Activated naive CD8-positive, alpha-beta T cell treated with anti-CD3 and anti-CD28 coated beads for 36 hours (primary cell): Measurements from ENCODE around the gene MANEAL. TPM values are rescaled to one million over a fixed set of nuclear protein-coding genes. Genes with fewer than 3 reads are reported as not detected.
A peak's percentile ranks its signal among the peaks of the same experiment; 100 is the strongest.

ENCODE experiments used
- DNase-seq: peaks from one replicate; pipeline ENCODE4 v3.0.0; 2021
- H3K27ac Mint-ChIP-seq: one replicate; pipeline ENCODE4 v1.8.0; 2022; ENCODE audit warnings: mild to moderate bottlenecking, moderate library complexity, mixed read lengths
- H3K27me3 Mint-ChIP-seq: one replicate; pipeline ENCODE4 v1.8.0; 2022; ENCODE audit warnings: mild to moderate bottlenecking, mixed read lengths
- H3K36me3 Mint-ChIP-seq: one replicate; pipeline ENCODE4 v1.8.0; 2021; ENCODE audit warnings: mild to moderate bottlenecking, mixed read lengths
- H3K4me1 Mint-ChIP-seq: one replicate; pipeline ENCODE4 v1.8.0; 2021; ENCODE audit warnings: mixed read lengths
- H3K4me3 Mint-ChIP-seq: one replicate; pipeline ENCODE4 v1.8.0; 2022; ENCODE audit warnings: mild to moderate bottlenecking, moderate library complexity, mixed read lengths
- H3K9me3 Mint-ChIP-seq: one replicate; pipeline ENCODE4 v1.8.0; 2022; ENCODE audit warnings: mixed read lengths
- total RNA-seq, 2 experiments: library from RNA; stranded (reverse); gene quantifications; one replicate each; pipeline ENCODE4 v1.2.3, GENCODE V29; 2021

The MANEAL gene
- total RNA-seq, 2 experiments from 2014 or later = 1.5 TPM

GRCh38 chr1:37831809-37832208 is 38.2 kb downstream of the MANEAL start:
- H3K27me3 Mint-ChIP-seq = no peaks in the 10 kb centered on the region

GRCh38 chr1:37836788-37837187 is 43.1 kb downstream of the MANEAL start:
- H3K27me3 Mint-ChIP-seq = no peaks in the 10 kb centered on the region
- H3K4me1 Mint-ChIP-seq = no peaks in the 10 kb centered on the region
- H3K9me3 Mint-ChIP-seq = no peaks in the 10 kb centered on the region
- no peak overlapping the region for H3K4me3 Mint-ChIP-seq
- H3K36me3 Mint-ChIP-seq = peaks cover 12% of the 10 kb centered on the region
- DNase-seq = no peak
- no peak overlapping the region for H3K27ac Mint-ChIP-seq

More at GRCh38 chr1:37831809-37832208, 38.2 kb downstream of the MANEAL start:
- peaks cover under 1% of the 10 kb centered on the region for H3K4me1 Mint-ChIP-seq
- H3K36me3 Mint-ChIP-seq = peaks cover 15% of the 10 kb centered on the region
- H3K9me3 Mint-ChIP-seq = no peaks in the 10 kb centered on the region
- DNase-seq = no peak
- no peak overlapping the region for H3K4me3 Mint-ChIP-seq
- no peak overlapping the region for H3K27ac Mint-ChIP-seq

- Mint-ChIP-seq H3K27me3 (no peaks in the 10 kb centered on the region), H3K4me1 (peaks cover 11% of the 10 kb centered on the region), H3K27ac (no peak overlapping the region), H3K9me3 (no peaks in the 10 kb centered on the region), H3K36me3 (peaks cover 4% of the 10 kb centered on the region), H3K4me3 (no peak overlapping the region)
- no peak for DNase-seq
Observed at GRCh38 chr1:37839676-37840075, 46.0 kb downstream of the MANEAL start.

- Mint-ChIP-seq H3K9me3 (no peaks in the 10 kb centered on the region), H3K27me3 (no peaks in the 10 kb centered on the region), H3K36me3 (peaks cover 4% of the 10 kb centered on the region), H3K4me3 (no peak overlapping the region), H3K27ac (no peak overlapping the region), H3K4me1 (peaks cover 19% of the 10 kb centered on the region)
- no peak for DNase-seq
Observed at GRCh38 chr1:37840711-37841110, 47.1 kb downstream of the MANEAL start.

- Mint-ChIP-seq H3K4me1 (peaks cover 27% of the 10 kb centered on the region), H3K27ac (no peak overlapping the region), H3K4me3 (no peak overlapping the region), H3K27me3 (no peaks in the 10 kb centered on the region), H3K36me3 (peaks cover 3% of the 10 kb centered on the region), H3K9me3 (no peaks in the 10 kb centered on the region)
- no peak for DNase-seq
Observed at GRCh38 chr1:37841652-37842051, 48.0 kb downstream of the MANEAL start.

GRCh38 chr1:37844536-37844935 is 50.9 kb downstream of the MANEAL start:
- Mint-ChIP-seq H3K9me3 (no peaks in the 10 kb centered on the region), H3K36me3 (peaks cover 6% of the 10 kb centered on the region), H3K4me3 (no peak overlapping the region), H3K27ac (no peak overlapping the region), H3K4me1 (peaks cover 36% of the 10 kb centered on the region), H3K27me3 (no peaks in the 10 kb centered on the region)
- DNase-seq = no peak

GRCh38 chr1:37845049-37845646 is 51.5 kb downstream of the MANEAL start:
- no peaks in the 10 kb centered on the region for H3K9me3 Mint-ChIP-seq
- H3K27me3 Mint-ChIP-seq = no peaks in the 10 kb centered on the region
- DNase-seq = no peak
- H3K4me3 Mint-ChIP-seq = no peak overlapping the region
- peaks cover 36% of the 10 kb centered on the region for H3K4me1 Mint-ChIP-seq
- H3K36me3 Mint-ChIP-seq = peaks cover 6% of the 10 kb centered on the region
- peak overlapping the region; percentile 13 for H3K27ac Mint-ChIP-seq

GRCh38 chr1:37845786-37846185 is 52.1 kb downstream of the MANEAL start:
- no peak overlapping the region for H3K4me3 Mint-ChIP-seq
- no peaks in the 10 kb centered on the region for H3K9me3 Mint-ChIP-seq
- peaks cover 36% of the 10 kb centered on the region for H3K4me1 Mint-ChIP-seq
- no peaks in the 10 kb centered on the region for H3K27me3 Mint-ChIP-seq
- DNase-seq = no peak
- peaks cover 6% of the 10 kb centered on the region for H3K36me3 Mint-ChIP-seq
- H3K27ac Mint-ChIP-seq = no peak overlapping the region

GRCh38 chr1:37846647-37847339 is 53.1 kb downstream of the MANEAL start:
- Mint-ChIP-seq H3K4me1 (peaks cover 36% of the 10 kb centered on the region), H3K27ac (peak overlapping the region; percentile 73), H3K27me3 (no peaks in the 10 kb centered on the region), H3K4me3 (peak overlapping the region; percentile 66), H3K9me3 (no peaks in the 10 kb centered on the region), H3K36me3 (peaks cover 6% of the 10 kb centered on the region)
- peak; percentile 23 for DNase-seq

GRCh38 chr1:37849480-37849879 is 55.8 kb downstream of the MANEAL start:
- Mint-ChIP-seq H3K4me1 (peaks cover 41% of the 10 kb centered on the region), H3K27ac (no peak overlapping the region), H3K36me3 (peaks cover 21% of the 10 kb centered on the region), H3K9me3 (no peaks in the 10 kb centered on the region), H3K27me3 (no peaks in the 10 kb centered on the region), H3K4me3 (no peak overlapping the region)
- no peak for DNase-seq

- DNase-seq = no peak
- H3K27me3 Mint-ChIP-seq = no peaks in the 10 kb centered on the region
- no peak overlapping the region for H3K4me3 Mint-ChIP-seq
- peaks cover 42% of the 10 kb centered on the region for H3K4me1 Mint-ChIP-seq
- H3K27ac Mint-ChIP-seq = no peak overlapping the region
- H3K36me3 Mint-ChIP-seq = peaks cover 25% of the 10 kb centered on the region
- no peaks in the 10 kb centered on the region for H3K9me3 Mint-ChIP-seq
Observed at GRCh38 chr1:37850352-37850955, 56.8 kb downstream of the MANEAL start.

Other genes starting within 250 kb of the MANEAL start
- 10 to 100 TPM; 25.2 to 27.6 TPM for gene SNIP1, start 239.6 kb upstream of the MANEAL start, total RNA-seq
- not detected for gene DNALI1, start 236.9 kb upstream of the MANEAL start, total RNA-seq
- gene GNL2, start 197.9 kb upstream of the MANEAL start, total RNA-seq = 100 to 1,000 TPM in 1 of 2 experiments, 10 to 100 TPM in 1; 95.8 to 101 TPM
- gene RSPO1, start 159.0 kb upstream of the MANEAL start, total RNA-seq = not detected
- 10 to 100 TPM; 60.7 to 61.9 TPM for gene CDCA8, start 101.3 kb upstream of the MANEAL start, total RNA-seq
- gene EPHA10, start 28.7 kb upstream of the MANEAL start, total RNA-seq = not detected
- 10 to 100 TPM; 26.1 to 27.7 TPM for gene C1orf122, start 13.9 kb downstream of the MANEAL start, total RNA-seq
- gene YRDC, start 14.4 kb downstream of the MANEAL start, total RNA-seq = 10 to 100 TPM; 58.3 to 62.0 TPM
- 10 to 100 TPM; 31.2 to 31.4 TPM for gene MTF1, start 65.7 kb downstream of the MANEAL start, total RNA-seq
- 10 to 100 TPM; 26.6 to 27.7 TPM for gene INPP5B, start 153.2 kb downstream of the MANEAL start, total RNA-seq
- gene SF3A3, start 196.2 kb downstream of the MANEAL start, total RNA-seq = 100 to 1,000 TPM; 121 to 125 TPM
- 10 to 100 TPM; 26.5 to 27.7 TPM for gene FHL3, start 211.7 kb downstream of the MANEAL start, total RNA-seq
- gene UTP11, start 218.9 kb downstream of the MANEAL start, total RNA-seq = 10 to 100 TPM; 83.5 to 89.2 TPM